Ishikawa (cell line): ENCODE measurements around the gene TMEM200A.

Experiments
- CEBPB ChIP-seq: IDR thresholded peaks from 2 replicates; pipeline ENCODE4 v1.6.1; 2012
- CREB1 ChIP-seq: IDR thresholded peaks from 2 replicates; pipeline ENCODE4 v1.6.1; 2012; ENCODE audit warnings: low read depth
- EGR1 ChIP-seq: IDR thresholded peaks from 2 replicates; pipeline ENCODE4 v1.6.1; 2012
- EP300 ChIP-seq: IDR thresholded peaks from 2 replicates; pipeline ENCODE4 v1.6.1; 2012; ENCODE audit warnings: borderline replicate concordance
- FOXM1 ChIP-seq: IDR thresholded peaks from 2 replicates; pipeline ENCODE4 v1.6.1; 2012; ENCODE audit warnings: low read depth, borderline replicate concordance
- MAX ChIP-seq: IDR thresholded peaks from 2 replicates; pipeline ENCODE4 v1.6.1; 2012
- NFIC ChIP-seq: IDR thresholded peaks from 2 replicates; pipeline ENCODE4 v1.6.1; 2012
- RAD21 ChIP-seq: IDR thresholded peaks from 2 replicates; pipeline ENCODE4 v1.6.1; 2012; ENCODE audit warnings: low read depth
- REST ChIP-seq: IDR thresholded peaks from 2 replicates; pipeline ENCODE4 v1.6.1; 2012; ENCODE audit warnings: low read depth, mild to moderate bottlenecking
- TAF1 ChIP-seq: IDR thresholded peaks from 2 replicates; pipeline ENCODE4 v1.6.1; 2012; ENCODE audit warnings: low read depth, mild to moderate bottlenecking
- TCF12 ChIP-seq: IDR thresholded peaks from 2 replicates; pipeline ENCODE4 v1.6.1; 2012; ENCODE audit warnings: low read depth
- TEAD4 ChIP-seq: IDR thresholded peaks from 2 replicates; pipeline ENCODE4 v1.6.1; 2012
- USF1 ChIP-seq: IDR thresholded peaks from 2 replicates; pipeline ENCODE4 v1.6.1; 2012
- YY1 ChIP-seq: IDR thresholded peaks from 2 replicates; pipeline ENCODE4 v1.6.1; 2012; ENCODE audit warnings: low read depth
- ZBTB7A ChIP-seq: IDR thresholded peaks from 2 replicates; pipeline ENCODE4 v1.6.1; 2012; ENCODE audit warnings: low read depth

TMEM200A gene

GRCh38 chr6:130459316-130459715, 93.5 kb downstream of the TMEM200A start:
- TF ChIP-seq RAD21 (no peak), CEBPB (no peak), FOXM1 (no peak), NFIC (no peak), TAF1 (no peak), USF1 (no peak), ZBTB7A (no peak), MAX (no peak), REST (no peak), TCF12 (no peak), EP300 (no peak), TEAD4 (no peak), EGR1 (no peak), YY1 (no peak), CREB1 (no peak)

GRCh38 chr6:130460934-130461333, 95.1 kb downstream of the TMEM200A start:
- TF ChIP-seq RAD21 (no peak), NFIC (no peak), REST (no peak), TEAD4 (no peak), TCF12 (no peak), EGR1 (no peak), YY1 (no peak), EP300 (no peak), FOXM1 (no peak), ZBTB7A (no peak), MAX (no peak), TAF1 (no peak), CEBPB (no peak), USF1 (no peak), CREB1 (no peak)

- no peak for TF ChIP-seq TCF12
- no peak for TF ChIP-seq YY1
- no peak for TF ChIP-seq MAX
- no peak for TF ChIP-seq FOXM1
- no peak for TF ChIP-seq REST
- TF ChIP-seq TAF1 = no peak
- no peak for TF ChIP-seq EGR1
- no peak for TF ChIP-seq CEBPB
- no peak for TF ChIP-seq CREB1
- no peak for TF ChIP-seq ZBTB7A
- no peak for TF ChIP-seq TEAD4
- no peak for TF ChIP-seq USF1
- TF ChIP-seq RAD21 = no peak
- TF ChIP-seq EP300 = no peak
- TF ChIP-seq NFIC = no peak
Observed at GRCh38 chr6:130466052-130466747, 100.4 kb downstream of the TMEM200A start.

- no peak for TF ChIP-seq CEBPB
- no peak for TF ChIP-seq ZBTB7A
Observed at GRCh38 chr6:130466748-130467061, 100.9 kb downstream of the TMEM200A start.
